ENCODE results near the gene PDE2A. TPM values are rescaled to one million over a fixed set of nuclear protein-coding genes. Genes with fewer than 3 reads are reported as not detected.

The PDE2A gene
- total and polyA plus RNA-seq, 8 donors: 8.4 to 13.8 (median 11.2) TPM

DNA sequence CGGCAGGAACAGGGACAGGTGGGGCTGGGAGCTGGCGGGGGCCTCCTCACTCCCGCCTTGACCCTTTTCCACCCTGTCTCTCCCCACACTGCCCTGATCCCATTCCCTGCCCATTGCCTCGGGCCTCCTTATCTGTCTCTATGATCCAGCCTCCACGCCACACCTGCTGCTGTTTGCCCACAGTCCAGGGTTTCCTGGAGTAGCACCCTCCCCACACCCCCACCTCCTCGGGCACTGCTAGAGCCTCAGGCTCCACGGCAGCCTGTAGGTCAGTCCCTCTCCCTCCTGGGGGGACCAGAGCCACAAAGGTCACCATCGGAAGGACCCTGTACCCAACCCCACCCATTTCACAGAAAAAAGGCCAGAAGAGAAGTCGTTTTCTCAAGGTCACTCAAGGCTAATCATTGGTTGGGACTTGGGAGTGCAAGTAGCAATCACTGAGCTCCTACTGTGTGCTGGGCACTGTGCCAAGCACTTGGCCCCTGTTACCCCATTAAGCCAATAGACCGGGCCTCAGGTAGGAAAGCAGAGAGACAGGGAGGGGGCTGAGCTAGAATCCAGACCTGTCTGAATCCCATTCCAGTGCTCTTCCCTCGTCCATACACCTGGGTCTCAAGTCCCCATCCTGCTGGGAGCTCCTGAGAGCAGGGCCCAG, 71.8 kb downstream of the PDE2A start:
- Histone ChIP-seq H3K9me3 (no peaks in the 10 kb centered on the region), H3K27me3 (peaks cover 0 to 74% of the 10 kb centered on the region in 2 donors), H3K4me1 (peaks cover 2% of the 10 kb centered on the region in 2 donors), H3K36me3 (no peaks in the 10 kb centered on the region), H3K4me3 (no peak overlapping the region), H3K27ac (no peak overlapping the region)
- ATAC-seq: no peak
- DNase-seq: no peak
- TF ChIP-seq CTCF (IDR thresholded peaks at IDR 0.05): no peak
- intact Hi-C loops (cut with DNase I): no loop called here

GRCh38 chr11:72600557-72600956, 73.7 kb downstream of the PDE2A start:
- intact Hi-C loops (cut with DNase I): no loop called here
- DNase-seq (no peak), ATAC-seq (no peak)
- H3K27ac ChIP-seq: no peak overlapping the region
- peaks cover 0 to 66% of the 10 kb centered on the region in 2 donors for H3K27me3 ChIP-seq
- H3K4me1 ChIP-seq: no peaks in the 10 kb centered on the region
- H3K9me3 ChIP-seq: no peaks in the 10 kb centered on the region
- no peak overlapping the region for H3K4me3 ChIP-seq
- no peaks in the 10 kb centered on the region for H3K36me3 ChIP-seq
- TF ChIP-seq CTCF (IDR thresholded peaks at IDR 0.05): no peak

GRCh38 chr11:72599325-72600117, 74.7 kb downstream of the PDE2A start:
- Histone ChIP-seq H3K36me3 (no peaks in the 10 kb centered on the region), H3K9me3 (no peaks in the 10 kb centered on the region), H3K4me1 (no peaks in the 10 kb centered on the region), H3K4me3 (no peak overlapping the region), H3K27ac (no peak overlapping the region), H3K27me3 (peaks cover 0 to 66% of the 10 kb centered on the region in 2 donors)
- ATAC-seq (no peak), DNase-seq (no peak)
- intact Hi-C loops (cut with DNase I): no loop called here
- no peak for TF ChIP-seq CTCF (IDR thresholded peaks at IDR 0.05)

DNA sequence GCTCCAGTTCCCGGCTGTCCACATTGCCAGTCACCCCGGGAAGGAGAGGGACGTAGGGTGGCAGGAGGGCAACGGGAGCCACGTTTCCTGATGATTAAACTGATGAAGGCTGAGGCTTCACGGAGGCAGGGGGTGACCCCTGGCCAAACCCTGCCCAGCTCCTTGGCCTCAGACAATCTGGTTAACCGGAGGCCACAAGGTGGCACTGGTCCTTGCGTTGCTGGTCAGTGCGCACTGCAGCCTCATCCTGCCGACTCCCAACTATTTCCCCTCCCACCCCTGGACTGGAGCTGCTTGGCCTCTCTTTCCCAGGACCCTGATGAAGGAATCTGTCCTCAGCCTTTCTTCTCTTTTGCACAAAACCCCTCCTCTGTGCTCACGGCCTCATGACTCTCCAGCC, 75.3 kb downstream of the PDE2A start:
- intact Hi-C loops (cut with DNase I): no loop called here
- peak; percentile 69 for ATAC-seq

More for the DNA sequence above, 75.3 kb downstream of the PDE2A start:
- peak in 2 of 4 donors; percentile 55 to 59 for DNase-seq
- Histone ChIP-seq H3K27ac (no peak overlapping the region), H3K9me3 (no peaks in the 10 kb centered on the region), H3K4me3 (no peak overlapping the region), H3K36me3 (no peaks in the 10 kb centered on the region), H3K4me1 (no peaks in the 10 kb centered on the region), H3K27me3 (peaks cover 0 to 69% of the 10 kb centered on the region in 2 donors)
- TF ChIP-seq CTCF (IDR thresholded peaks at IDR 0.05): peak; percentile 35 to 48

All from left lung (tissue), 10 donors.